GM23338 (cell line): ENCODE results near the gene SNUPN. TPM values are rescaled to one million over a fixed set of nuclear protein-coding genes. Genes with fewer than 3 reads are reported as not detected.

Source experiments
- ATAC-seq: fragments of 200-7000 bp; cut with Tn5 transposase; 3 replicates; pipeline ENCODE4 v1.9.1; 2020
- DNase-seq: peaks from one replicate; pipeline ENCODE4 v3.0.0-alpha.2; 2015; ENCODE audit warnings: low spot score
- H2AFZ ChIP-seq: fragments of 200-600 bp; sonication (generic); 2 replicates; pipeline ENCODE4 v1.8.0; 2016; ENCODE audit warnings: antibody characterized with exemption, mild to moderate bottlenecking, moderate library complexity
- H3F3A ChIP-seq: fragments of 200-600 bp; sonication (generic); replicated peaks from 2 replicates; pipeline ENCODE4 v1.8.0; 2017; ENCODE audit warnings: antibody characterized with exemption, mixed run types, low read depth
- H3K27ac ChIP-seq: fragments of 200-600 bp; sonication (generic); 2 replicates; pipeline ENCODE4 v1.6.1; 2016; ENCODE audit warnings: low read depth
- H3K27me3 ChIP-seq: fragments of 200-600 bp; sonication (generic); 2 replicates; pipeline ENCODE4 v1.8.0; 2016; ENCODE audit warnings: mild to moderate bottlenecking, mixed run types, moderate library complexity; ENCODE audit not compliant: insufficient read depth
- H3K36me3 ChIP-seq: fragments of 200-600 bp; sonication (generic); 2 replicates; pipeline ENCODE4 v1.8.0; 2016; ENCODE audit warnings: mild to moderate bottlenecking; ENCODE audit not compliant: insufficient read depth
- H3K4me1 ChIP-seq: fragments of 200-600 bp; sonication (generic); 2 replicates; pipeline ENCODE4 v1.8.0; 2016; ENCODE audit warnings: mild to moderate bottlenecking, moderate library complexity; ENCODE audit not compliant: insufficient read depth
- H3K4me2 ChIP-seq: fragments of 200-600 bp; sonication (generic); 2 replicates; pipeline ENCODE4 v1.7.1; 2017; ENCODE audit warnings: mixed run types
- H3K4me3 ChIP-seq: fragments of 200-600 bp; sonication (generic); 2 replicates; pipeline ENCODE4 v1.6.1; 2016; ENCODE audit warnings: mixed run types
- H3K79me2 ChIP-seq: fragments of 200-600 bp; sonication (generic); replicated peaks from 2 replicates; pipeline ENCODE4 v1.8.0; 2017; ENCODE audit warnings: mild to moderate bottlenecking; ENCODE audit not compliant: insufficient read depth
- H3K9me2 ChIP-seq: fragments of 200-600 bp; sonication (generic); 2 replicates; pipeline ENCODE4 v1.8.0; 2017; ENCODE audit not compliant: insufficient read depth
- H4K20me1 ChIP-seq: fragments of 200-600 bp; sonication (generic); replicated peaks from 2 replicates; pipeline ENCODE4 v1.8.0; 2017; ENCODE audit warnings: mild to moderate bottlenecking; ENCODE audit not compliant: insufficient read depth
- H3K27ac Mint-ChIP-seq: 2 replicates; pipeline ENCODE4 v1.8.0; 2020; ENCODE audit warnings: inconsistent platforms, mild to moderate bottlenecking, moderate library complexity, mixed read lengths
- H3K27me3 Mint-ChIP-seq: 3 replicates; pipeline ENCODE4 v1.8.0; 2022; ENCODE audit warnings: low read depth, mild to moderate bottlenecking, moderate library complexity, mixed read lengths, inconsistent platforms; ENCODE audit not compliant: insufficient read depth, poor library complexity
- H3K36me3 Mint-ChIP-seq: 3 replicates; pipeline ENCODE4 v1.8.0; 2021; ENCODE audit warnings: low read depth, mild to moderate bottlenecking, inconsistent platforms, moderate library complexity, mixed read lengths
- H3K4me1 Mint-ChIP-seq: 3 replicates; pipeline ENCODE4 v1.8.0; 2020; ENCODE audit warnings: mild to moderate bottlenecking, inconsistent platforms, mixed read lengths
- H3K4me3 Mint-ChIP-seq: 3 replicates; pipeline ENCODE4 v1.8.0; 2021; ENCODE audit warnings: moderate library complexity, mild to moderate bottlenecking, inconsistent platforms, mixed read lengths
- H3K9me3 Mint-ChIP-seq: 3 replicates; pipeline ENCODE4 v1.8.0; 2020; ENCODE audit warnings: moderate library complexity, mild to moderate bottlenecking, inconsistent platforms, mixed read lengths
- CREB1 ChIP-seq: fragments of 250-450 bp; sonication (Bioruptor Pico); IDR thresholded peaks from 2 replicates; pipeline ENCODE4 v1.5.0; 2020; ENCODE audit warnings: low read depth, mild to moderate bottlenecking, moderate library complexity
- ETS1 ChIP-seq: IDR thresholded peaks from 2 replicates; pipeline ENCODE4 v1.6.1; 2016; ENCODE audit warnings: antibody characterized with exemption
- EZH2 ChIP-seq: fragments of 200-600 bp; sonication (generic); IDR thresholded peaks from one replicate; pipeline ENCODE4 v1.8.0; 2017; ENCODE audit warnings: antibody characterized with exemption, mild to moderate bottlenecking, low read depth; ENCODE audit not compliant: unreplicated experiment
- EZH2phosphoT487 ChIP-seq: fragments of 200-600 bp; sonication (generic); IDR thresholded peaks from one replicate; pipeline ENCODE4 v1.8.1; 2018; ENCODE audit warnings: antibody characterized with exemption; ENCODE audit not compliant: unreplicated experiment
- JUNB ChIP-seq: IDR thresholded peaks from one replicate; pipeline ENCODE4 v1.6.1; 2016; ENCODE audit warnings: antibody characterized with exemption; ENCODE audit not compliant: unreplicated experiment
- NANOG ChIP-seq: IDR thresholded peaks from 2 replicates; pipeline ENCODE4 v1.6.1; 2016; ENCODE audit warnings: antibody characterized with exemption, borderline replicate concordance
- POLR2AphosphoS5 ChIP-seq: IDR thresholded peaks from 2 replicates; pipeline ENCODE4 v1.6.1; 2016; ENCODE audit warnings: antibody characterized with exemption, low read depth
- STAT1 ChIP-seq: IDR thresholded peaks from one replicate; pipeline ENCODE4 v1.6.1; 2016; ENCODE audit warnings: antibody characterized with exemption; ENCODE audit not compliant: unreplicated experiment
- ZNF114 ChIP-seq: fragments of 250-450 bp; sonication (Bioruptor Pico); IDR thresholded peaks from 2 replicates; pipeline ENCODE4 v1.5.0; 2020; ENCODE audit warnings: mild to moderate bottlenecking, moderate library complexity
- ZNF331 ChIP-seq: fragments of 250-450 bp; sonication (Bioruptor Pico); IDR thresholded peaks from 2 replicates; pipeline ENCODE4 v1.5.0; 2020; ENCODE audit warnings: low read depth, mild to moderate bottlenecking, moderate library complexity
- ZNF462 ChIP-seq: fragments of 250-450 bp; sonication (Bioruptor Pico); IDR thresholded peaks from 2 replicates; pipeline ENCODE4 v1.5.0; 2020; ENCODE audit warnings: mild to moderate bottlenecking, moderate library complexity
- polyA plus RNA-seq: library from polyadenylated mRNA; unstranded; fragments of >200 nt; fragmentation: Nextera tagmentation; extraction: Ambion mirVana; gene quantifications from 2 replicates; pipeline ENCODE4 v1.2.1, GENCODE V29; 2016
- total RNA-seq: library from RNA; depleted of rRNA; stranded (reverse); fragments of >200 nt; shearing (Covaris generic); gene quantifications from 2 replicates; pipeline ENCODE4 v1.2.3, GENCODE V29; 2014
- TF ChIP-seq, protein P1 (sequence below), 2 experiments: fragments of 200-600 bp in 1 of 2; sonication (generic) in 1 of 2; conservative IDR thresholded peaks; 2 replicates each; pipeline versions ENCODE4 v1.5.1 to v1.6.1; 2016 to 2017; ENCODE audit warnings: antibody characterized with exemption in 2 of 2, low read depth in 2 of 2, mild to moderate bottlenecking in 2 of 2, moderate library complexity in 1 of 2
- TF ChIP-seq, protein P2 (sequence below): IDR thresholded peaks from one replicate; pipeline ENCODE4 v1.6.1; 2018; ENCODE audit warnings: antibody characterized with exemption; ENCODE audit not compliant: unreplicated experiment

Gene SNUPN
- total and polyA plus RNA-seq, 2 experiments from 2014 or later, result 20.5 to 27.7 TPM

DNA sequence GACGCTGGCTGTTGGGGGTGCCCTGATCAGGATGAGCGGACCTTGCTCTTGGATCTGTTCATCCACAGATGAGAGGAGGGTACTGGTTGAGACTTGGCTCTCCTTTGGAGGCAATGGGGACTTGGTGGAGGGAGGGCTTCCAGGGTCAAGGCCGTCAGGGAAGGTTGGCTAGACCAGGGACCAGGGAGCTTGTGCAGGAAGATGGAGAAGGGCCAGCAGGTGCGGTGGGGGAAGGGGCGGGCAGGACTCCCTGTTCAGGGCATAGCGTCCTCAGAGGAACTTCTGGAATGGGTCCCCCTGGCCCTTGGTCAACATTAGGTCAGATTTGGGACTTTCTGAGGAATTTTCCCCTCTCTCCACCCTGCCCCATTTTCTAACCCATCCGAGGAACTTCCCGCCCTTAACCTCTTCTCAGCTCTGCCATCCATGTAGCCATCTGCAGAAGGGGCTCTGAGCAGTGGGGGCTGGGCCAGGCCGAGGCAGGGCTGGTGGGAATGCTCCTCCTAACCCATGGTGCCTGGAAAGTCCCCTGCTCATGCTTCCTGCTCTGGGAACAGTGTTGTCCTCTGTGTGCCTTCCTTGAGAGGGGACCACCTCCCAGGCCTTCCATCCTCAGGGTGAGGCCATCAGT is 33.7 kb upstream of the SNUPN start:
- peaks cover 16% of the 10 kb centered on the region for H3K4me1 Mint-ChIP-seq
- no peak overlapping the region for H3K4me3 ChIP-seq
- H3F3A ChIP-seq, result 0 out of 2 replicates have a peak, but pooled peaks cover 2% of the 10 kb centered on the region
- no peak overlapping the region for H3K4me3 Mint-ChIP-seq
- H3K9me3 Mint-ChIP-seq, result no peaks in the 10 kb centered on the region; the same call in 2 of the 3 replicates
- no peak for ATAC-seq
- H3K27ac ChIP-seq, result no peak overlapping the region
- no peaks in the 10 kb centered on the region for H3K27me3 ChIP-seq
- no peak overlapping the region for H2AFZ ChIP-seq
- peaks cover 10% of the 10 kb centered on the region for H4K20me1 ChIP-seq
- H3K4me2 ChIP-seq, result no peak overlapping the region
- H3K79me2 ChIP-seq, result peaks cover 22% of the 10 kb centered on the region
- H3K9me2 ChIP-seq, result no peaks in the 10 kb centered on the region
- no peak for DNase-seq
- peaks cover 8% of the 10 kb centered on the region for H3K27me3 Mint-ChIP-seq
- H3K4me1 ChIP-seq, result no peaks in the 10 kb centered on the region; the same call in 1 of the 2 replicates
- no peaks in the 10 kb centered on the region; the same call in 1 of the 2 replicates for H3K36me3 ChIP-seq
- H3K36me3 Mint-ChIP-seq, result peaks cover 13% of the 10 kb centered on the region; the same call in 2 of the 3 replicates
- TF ChIP-seq EZH2 (no peak), CREB1 (no peak), ZNF114 (CRISPR knock-in tag) (no peak), ZNF462 (CRISPR knock-in tag) (no peak), STAT1 (no peak), ETS1 (no peak), POLR2AphosphoS5 (no peak), NANOG (no peak), EZH2phosphoT487 (no peak), JUNB (no peak), ZNF331 (CRISPR knock-in tag) (no peak)
- TF ChIP-seq, protein P1, sequence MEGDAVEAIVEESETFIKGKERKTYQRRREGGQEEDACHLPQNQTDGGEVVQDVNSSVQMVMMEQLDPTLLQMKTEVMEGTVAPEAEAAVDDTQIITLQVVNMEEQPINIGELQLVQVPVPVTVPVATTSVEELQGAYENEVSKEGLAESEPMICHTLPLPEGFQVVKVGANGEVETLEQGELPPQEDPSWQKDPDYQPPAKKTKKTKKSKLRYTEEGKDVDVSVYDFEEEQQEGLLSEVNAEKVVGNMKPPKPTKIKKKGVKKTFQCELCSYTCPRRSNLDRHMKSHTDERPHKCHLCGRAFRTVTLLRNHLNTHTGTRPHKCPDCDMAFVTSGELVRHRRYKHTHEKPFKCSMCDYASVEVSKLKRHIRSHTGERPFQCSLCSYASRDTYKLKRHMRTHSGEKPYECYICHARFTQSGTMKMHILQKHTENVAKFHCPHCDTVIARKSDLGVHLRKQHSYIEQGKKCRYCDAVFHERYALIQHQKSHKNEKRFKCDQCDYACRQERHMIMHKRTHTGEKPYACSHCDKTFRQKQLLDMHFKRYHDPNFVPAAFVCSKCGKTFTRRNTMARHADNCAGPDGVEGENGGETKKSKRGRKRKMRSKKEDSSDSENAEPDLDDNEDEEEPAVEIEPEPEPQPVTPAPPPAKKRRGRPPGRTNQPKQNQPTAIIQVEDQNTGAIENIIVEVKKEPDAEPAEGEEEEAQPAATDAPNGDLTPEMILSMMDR (conservative IDR thresholded peaks at IDR 0.05; ENCODE audit: low read depth in 2 of 2), result no peak
- TF ChIP-seq, protein P2, sequence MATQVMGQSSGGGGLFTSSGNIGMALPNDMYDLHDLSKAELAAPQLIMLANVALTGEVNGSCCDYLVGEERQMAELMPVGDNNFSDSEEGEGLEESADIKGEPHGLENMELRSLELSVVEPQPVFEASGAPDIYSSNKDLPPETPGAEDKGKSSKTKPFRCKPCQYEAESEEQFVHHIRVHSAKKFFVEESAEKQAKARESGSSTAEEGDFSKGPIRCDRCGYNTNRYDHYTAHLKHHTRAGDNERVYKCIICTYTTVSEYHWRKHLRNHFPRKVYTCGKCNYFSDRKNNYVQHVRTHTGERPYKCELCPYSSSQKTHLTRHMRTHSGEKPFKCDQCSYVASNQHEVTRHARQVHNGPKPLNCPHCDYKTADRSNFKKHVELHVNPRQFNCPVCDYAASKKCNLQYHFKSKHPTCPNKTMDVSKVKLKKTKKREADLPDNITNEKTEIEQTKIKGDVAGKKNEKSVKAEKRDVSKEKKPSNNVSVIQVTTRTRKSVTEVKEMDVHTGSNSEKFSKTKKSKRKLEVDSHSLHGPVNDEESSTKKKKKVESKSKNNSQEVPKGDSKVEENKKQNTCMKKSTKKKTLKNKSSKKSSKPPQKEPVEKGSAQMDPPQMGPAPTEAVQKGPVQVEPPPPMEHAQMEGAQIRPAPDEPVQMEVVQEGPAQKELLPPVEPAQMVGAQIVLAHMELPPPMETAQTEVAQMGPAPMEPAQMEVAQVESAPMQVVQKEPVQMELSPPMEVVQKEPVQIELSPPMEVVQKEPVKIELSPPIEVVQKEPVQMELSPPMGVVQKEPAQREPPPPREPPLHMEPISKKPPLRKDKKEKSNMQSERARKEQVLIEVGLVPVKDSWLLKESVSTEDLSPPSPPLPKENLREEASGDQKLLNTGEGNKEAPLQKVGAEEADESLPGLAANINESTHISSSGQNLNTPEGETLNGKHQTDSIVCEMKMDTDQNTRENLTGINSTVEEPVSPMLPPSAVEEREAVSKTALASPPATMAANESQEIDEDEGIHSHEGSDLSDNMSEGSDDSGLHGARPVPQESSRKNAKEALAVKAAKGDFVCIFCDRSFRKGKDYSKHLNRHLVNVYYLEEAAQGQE, result no peak
- H3K27ac Mint-ChIP-seq, result no peak overlapping the region; the same call in 1 of the 2 replicates
